Upper lobe of left lung (tissue), 6 donors: ENCODE data around the gene ARID5B. TPM values are rescaled to one million over a fixed set of nuclear protein-coding genes. Genes with fewer than 3 reads are reported as not detected.

Experiments used
- ATAC-seq, 2 donors: fragments of 200-7000 bp; cut with Tn5 transposase; one replicate each; pipeline ENCODE4 v1.9.1; 2022; ENCODE audit warnings: mild to moderate bottlenecking in 2 of 2, moderate library complexity in 2 of 2; ENCODE audit not compliant: low FRiP score in 2 of 2
- DNase-seq, 2 donors: peaks; one replicate each; pipeline ENCODE4 v3.0.0-alpha.2; 2019 to 2020
- H3K27ac ChIP-seq, 4 donors: fragments of 200-600 bp; sonication (generic); one replicate each; pipeline ENCODE4 v1.5.1; 2016 to 2019
- H3K27me3 ChIP-seq, 4 donors: fragments of 200-600 bp; sonication (generic); one replicate each; pipeline ENCODE4 v1.5.1; 2017 to 2019
- H3K36me3 ChIP-seq, 4 donors: fragments of 200-600 bp; sonication (generic); one replicate each; pipeline ENCODE4 v1.5.1; 2016 to 2019
- H3K4me1 ChIP-seq, 4 donors: fragments of 200-600 bp; sonication (generic); one replicate each; pipeline ENCODE4 v1.5.1; 2018 to 2019
- H3K4me3 ChIP-seq, 4 donors: fragments of 200-600 bp; sonication (generic); one replicate each; pipeline ENCODE4 v1.5.1; 2017 to 2019; ENCODE audit warnings: mild to moderate bottlenecking in 2 of 4, moderate library complexity in 1 of 4
- H3K9me3 ChIP-seq, 4 donors: fragments of 200-600 bp; sonication (generic); one replicate each; pipeline ENCODE4 v1.5.1; 2018 to 2019
- CTCF ChIP-seq, 6 experiments: fragments of 450-650 bp in 4 of 6; fragments of 200-600 bp in 2 of 6; sonication (generic) in 2 of 6; IDR thresholded peaks; one replicate each; pipeline ENCODE4 v1.5.1; 2016 to 2019; ENCODE audit warnings: antibody characterized with exemption in 6 of 6
- EP300 ChIP-seq, 4 donors: sonication (generic); formaldehyde crosslinking; IDR thresholded peaks; one replicate each; pipeline ENCODE4 v1.5.1; 2017; ENCODE audit warnings: antibody characterized with exemption in 4 of 4, control low read depth in 2 of 4
- POLR2A ChIP-seq, 4 donors: fragments of 450-650 bp; IDR thresholded peaks; one replicate each; pipeline ENCODE4 v1.5.1; 2016 to 2017; ENCODE audit warnings: antibody characterized with exemption in 4 of 4, mild to moderate bottlenecking in 2 of 4
- POLR2AphosphoS5 ChIP-seq, 2 donors: sonication (generic); formaldehyde crosslinking; IDR thresholded peaks; one replicate each; pipeline ENCODE4 v1.5.1; 2017; ENCODE audit warnings: antibody characterized with exemption in 2 of 2
- WGBS, 2 donors: methylation state at CpG; one replicate each; pipeline ENCODE4 v1.1.5; 2017 to 2018; 5-methylcytosine and 5-hydroxymethylcytosine counted together
- total RNA-seq, 6 donors: library from RNA; depleted of rRNA in 4 of 6; stranded (reverse); fragments of >200 nt in 4 of 6; gene quantifications; one replicate each; pipeline versions ENCODE4 v1.1.0 to v1.2.1, GENCODE V29; 2016 to 2021
- donor health status: DM: no; HTN: no; CAD: no; lungs with moderate emphysema.
- donor health status: DM: no; HTN: yes; CAD: no; lungs with severe emphysema.

Gene ARID5B
- total RNA-seq, 6 donors from 2014 or later: 20.2 to 51.3 (median 28.4) TPM

- no peak for ATAC-seq
- WGBS, 2 donors: 72 to 78% methylated on average over 5 of the region's 5 CpGs
- no peak overlapping the region for H3K27ac ChIP-seq
- H3K4me1 ChIP-seq: peaks cover 20 to 28% (median 28%) of the 10 kb centered on the region in 4 donors
- H3K36me3 ChIP-seq: no peaks in the 10 kb centered on the region
- H3K9me3 ChIP-seq: no peaks in the 10 kb centered on the region
- DNase-seq: no peak
- TF ChIP-seq EP300 (IDR thresholded peaks at IDR 0.05): no peak
- TF ChIP-seq POLR2AphosphoS5 (IDR thresholded peaks at IDR 0.05): no peak
- no peak for TF ChIP-seq POLR2A (IDR thresholded peaks at IDR 0.05)
- no peak for TF ChIP-seq CTCF (IDR thresholded peaks at IDR 0.05)
- no peaks in the 10 kb centered on the region for H3K27me3 ChIP-seq
- H3K4me3 ChIP-seq: no peak overlapping the region
Measured at GRCh38 chr10:62021978-62022802, 120.7 kb downstream of the ARID5B start.

- H3K27ac ChIP-seq: no peak overlapping the region
- no peak for DNase-seq
- H3K27me3 ChIP-seq: no peaks in the 10 kb centered on the region
- TF ChIP-seq POLR2A (IDR thresholded peaks at IDR 0.05): no peak
- TF ChIP-seq CTCF (IDR thresholded peaks at IDR 0.05): no peak
- TF ChIP-seq EP300 (IDR thresholded peaks at IDR 0.05): no peak
- TF ChIP-seq POLR2AphosphoS5 (IDR thresholded peaks at IDR 0.05): no peak
- H3K4me3 ChIP-seq: no peak overlapping the region
- ATAC-seq: no peak
- H3K4me1 ChIP-seq: peaks cover 21 to 24% (median 22%) of the 10 kb centered on the region in 4 donors
- H3K9me3 ChIP-seq: no peaks in the 10 kb centered on the region
- no peaks in the 10 kb centered on the region for H3K36me3 ChIP-seq
- 82 to 83% methylated on average over 6 of the region's 6 CpGs for WGBS, 2 donors
Measured at GRCh38 chr10:62022830-62023229, 121.3 kb downstream of the ARID5B start.

GRCh38 chr10:62023329-62023728, 121.8 kb downstream of the ARID5B start:
- ATAC-seq (no peak), DNase-seq (no peak)
- peaks cover 18 to 20% (median 19%) of the 10 kb centered on the region in 4 donors for H3K4me1 ChIP-seq
- H3K9me3 ChIP-seq: no peaks in the 10 kb centered on the region
- no peak overlapping the region for H3K4me3 ChIP-seq
- no peak for TF ChIP-seq POLR2AphosphoS5 (IDR thresholded peaks at IDR 0.05)
- no peak for TF ChIP-seq CTCF (IDR thresholded peaks at IDR 0.05)
- TF ChIP-seq POLR2A (IDR thresholded peaks at IDR 0.05): no peak
- no peak for TF ChIP-seq EP300 (IDR thresholded peaks at IDR 0.05)
- WGBS, 2 donors: 89 to 96% methylated on average over 1 of the region's 1 CpG
- no peaks in the 10 kb centered on the region for H3K27me3 ChIP-seq
- H3K27ac ChIP-seq: no peak overlapping the region
- H3K36me3 ChIP-seq: no peaks in the 10 kb centered on the region

- ATAC-seq (no peak), DNase-seq (no peak)
- Histone ChIP-seq H3K36me3 (no peaks in the 10 kb centered on the region), H3K27me3 (no peaks in the 10 kb centered on the region), H3K9me3 (no peaks in the 10 kb centered on the region), H3K27ac (no peak overlapping the region), H3K4me3 (no peak overlapping the region), H3K4me1 (peaks cover 10 to 15% (median 12%) of the 10 kb centered on the region in 4 donors)
- TF ChIP-seq POLR2A (IDR thresholded peaks at IDR 0.05) (no peak), CTCF (IDR thresholded peaks at IDR 0.05) (no peak), POLR2AphosphoS5 (IDR thresholded peaks at IDR 0.05) (no peak), EP300 (IDR thresholded peaks at IDR 0.05) (no peak)
- 57 to 63% methylated on average over 4 of the region's 4 CpGs for WGBS, 2 donors
Measured at GRCh38 chr10:62024026-62024701, 122.7 kb downstream of the ARID5B start.
